ENCODE data around the gene FBXO15. TPM values are rescaled to one million over a fixed set of nuclear protein-coding genes. Genes with fewer than 3 reads are reported as not detected.

The FBXO15 gene
- total RNA-seq, 2 donors from 2014 or later, result 0.30 TPM; not detected in 1

- DNase-seq (ENCODE audit: low spot score), result no peak
- Histone ChIP-seq H3K4me3 (no peak overlapping the region), H3K9me3 (no peaks in the 10 kb centered on the region), H3K27ac (no peak overlapping the region), H3K27me3 (no peaks in the 10 kb centered on the region), H3K36me3 (no peaks in the 10 kb centered on the region), H3K4me1 (peaks cover 0 to 5% of the 10 kb centered on the region in 2 donors)
- TF ChIP-seq, protein P1, sequence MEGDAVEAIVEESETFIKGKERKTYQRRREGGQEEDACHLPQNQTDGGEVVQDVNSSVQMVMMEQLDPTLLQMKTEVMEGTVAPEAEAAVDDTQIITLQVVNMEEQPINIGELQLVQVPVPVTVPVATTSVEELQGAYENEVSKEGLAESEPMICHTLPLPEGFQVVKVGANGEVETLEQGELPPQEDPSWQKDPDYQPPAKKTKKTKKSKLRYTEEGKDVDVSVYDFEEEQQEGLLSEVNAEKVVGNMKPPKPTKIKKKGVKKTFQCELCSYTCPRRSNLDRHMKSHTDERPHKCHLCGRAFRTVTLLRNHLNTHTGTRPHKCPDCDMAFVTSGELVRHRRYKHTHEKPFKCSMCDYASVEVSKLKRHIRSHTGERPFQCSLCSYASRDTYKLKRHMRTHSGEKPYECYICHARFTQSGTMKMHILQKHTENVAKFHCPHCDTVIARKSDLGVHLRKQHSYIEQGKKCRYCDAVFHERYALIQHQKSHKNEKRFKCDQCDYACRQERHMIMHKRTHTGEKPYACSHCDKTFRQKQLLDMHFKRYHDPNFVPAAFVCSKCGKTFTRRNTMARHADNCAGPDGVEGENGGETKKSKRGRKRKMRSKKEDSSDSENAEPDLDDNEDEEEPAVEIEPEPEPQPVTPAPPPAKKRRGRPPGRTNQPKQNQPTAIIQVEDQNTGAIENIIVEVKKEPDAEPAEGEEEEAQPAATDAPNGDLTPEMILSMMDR (IDR thresholded peaks at IDR 0.05), result no peak
Measured at GRCh38 chr18:74142252-74142651, 5.4 kb downstream of the FBXO15 start.

GRCh38 chr18:74141667-74142066 is 6.0 kb downstream of the FBXO15 start:
- no peak for DNase-seq (ENCODE audit: low spot score)
- TF ChIP-seq, protein P1 (IDR thresholded peaks at IDR 0.05), result no peak
- H3K27ac ChIP-seq, result no peak overlapping the region
- H3K9me3 ChIP-seq, result no peaks in the 10 kb centered on the region
- no peaks in the 10 kb centered on the region for H3K4me1 ChIP-seq
- H3K36me3 ChIP-seq, result no peaks in the 10 kb centered on the region
- no peak overlapping the region for H3K4me3 ChIP-seq
- no peaks in the 10 kb centered on the region for H3K27me3 ChIP-seq

GRCh38 chr18:74140582-74140981 is 7.1 kb downstream of the FBXO15 start:
- no peak overlapping the region for H3K4me3 ChIP-seq
- no peak overlapping the region for H3K27ac ChIP-seq
- TF ChIP-seq, protein P1 (IDR thresholded peaks at IDR 0.05), result no peak
- H3K27me3 ChIP-seq, result no peaks in the 10 kb centered on the region
- no peaks in the 10 kb centered on the region for H3K36me3 ChIP-seq
- no peaks in the 10 kb centered on the region for H3K4me1 ChIP-seq
- DNase-seq (ENCODE audit: low spot score), result no peak
- no peaks in the 10 kb centered on the region for H3K9me3 ChIP-seq

DNA sequence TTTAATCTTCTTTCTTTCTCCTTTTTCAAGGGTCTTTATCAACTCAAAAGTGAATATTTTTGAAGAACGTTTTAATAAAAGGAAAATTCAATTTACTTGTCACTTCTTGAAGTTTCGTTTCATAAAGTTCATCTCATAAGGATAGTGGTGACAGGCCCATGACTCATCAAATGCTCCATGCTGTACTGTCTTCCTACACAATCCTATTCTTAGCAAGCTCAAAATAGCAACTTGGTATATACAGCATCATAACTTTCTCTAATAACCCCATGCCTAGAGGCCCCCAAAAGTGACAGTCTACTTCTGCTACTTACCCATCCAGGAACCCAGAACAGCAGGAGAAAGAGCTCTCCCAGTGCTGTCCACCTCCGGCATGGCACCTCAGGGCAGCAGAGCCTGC is 7.7 kb downstream of the FBXO15 start:
- DNase-seq (ENCODE audit: low spot score), result no peak
- Histone ChIP-seq H3K36me3 (no peaks in the 10 kb centered on the region), H3K27ac (no peak overlapping the region), H3K9me3 (no peaks in the 10 kb centered on the region), H3K4me1 (no peaks in the 10 kb centered on the region), H3K4me3 (no peak overlapping the region), H3K27me3 (no peaks in the 10 kb centered on the region)
- TF ChIP-seq, protein P1 (IDR thresholded peaks at IDR 0.05), result no peak

DNA sequence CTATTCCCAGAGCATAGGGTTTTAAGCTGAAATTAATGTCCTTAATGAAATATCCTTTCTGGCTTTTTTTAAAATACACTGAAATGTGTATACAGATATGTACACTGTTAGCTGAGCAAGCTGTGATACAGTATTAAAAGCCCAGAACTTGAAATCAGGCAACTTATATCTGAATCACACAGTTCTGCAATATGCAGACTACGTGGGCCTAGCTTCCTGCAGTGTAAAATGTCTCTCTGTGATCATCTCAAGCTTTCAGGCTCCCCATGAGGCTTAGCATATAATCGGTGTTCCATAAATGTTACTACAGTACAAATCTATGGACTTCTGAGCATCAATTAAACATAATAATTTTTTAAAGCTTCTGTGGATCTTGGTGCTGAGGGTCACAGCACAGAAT is 8.2 kb downstream of the FBXO15 start:
- no peaks in the 10 kb centered on the region for H3K4me1 ChIP-seq
- no peaks in the 10 kb centered on the region for H3K36me3 ChIP-seq
- H3K9me3 ChIP-seq, result no peaks in the 10 kb centered on the region
- TF ChIP-seq, protein P1 (IDR thresholded peaks at IDR 0.05), result no peak
- H3K27ac ChIP-seq, result no peak overlapping the region
- DNase-seq (ENCODE audit: low spot score), result no peak
- H3K27me3 ChIP-seq, result no peaks in the 10 kb centered on the region
- H3K4me3 ChIP-seq, result no peak overlapping the region

GRCh38 chr18:74137920-74138538 is 9.6 kb downstream of the FBXO15 start:
- no peak for DNase-seq (ENCODE audit: low spot score)
- Histone ChIP-seq H3K36me3 (no peaks in the 10 kb centered on the region), H3K9me3 (no peaks in the 10 kb centered on the region), H3K4me1 (no peaks in the 10 kb centered on the region), H3K4me3 (no peak overlapping the region), H3K27ac (no peak overlapping the region), H3K27me3 (no peaks in the 10 kb centered on the region)
- TF ChIP-seq, protein P1 (IDR thresholded peaks at IDR 0.05), result no peak
